CD4-positive, alpha-beta T cell treated with Interleukin-4 for 4 hours (primary cell): Measurements from ENCODE around the gene IL22RA2.

Source experiments
- DNase-seq: peaks from one replicate; pipeline ENCODE4 v3.0.0-alpha.2; 2020

Gene IL22RA2

GRCh38 chr6:137193256-137194070, 20.0 kb upstream of the IL22RA2 start:
- no peak for DNase-seq

- no peak for DNase-seq
Measured at GRCh38 chr6:137192821-137193220, 19.4 kb upstream of the IL22RA2 start.

- DNase-seq, result no peak
Measured at GRCh38 chr6:137191670-137192069, 18.2 kb upstream of the IL22RA2 start.

GRCh38 chr6:137191236-137191635, 17.8 kb upstream of the IL22RA2 start:
- DNase-seq, result no peak

GRCh38 chr6:137190583-137191094, 17.2 kb upstream of the IL22RA2 start:
- DNase-seq, result no peak

GRCh38 chr6:137188855-137189254, 15.4 kb upstream of the IL22RA2 start:
- DNase-seq, result no peak

GRCh38 chr6:137185290-137185689, 11.8 kb upstream of the IL22RA2 start:
- DNase-seq, result no peak

- DNase-seq, result no peak
Measured at GRCh38 chr6:137182654-137183073, 9.2 kb upstream of the IL22RA2 start.

- DNase-seq, result no peak
Measured at GRCh38 chr6:137181891-137182653, 8.6 kb upstream of the IL22RA2 start.

GRCh38 chr6:137177611-137178010, 4.2 kb upstream of the IL22RA2 start:
- DNase-seq, result no peak

- no peak for DNase-seq
Measured at GRCh38 chr6:137176729-137177128, 3.3 kb upstream of the IL22RA2 start.

- no peak for DNase-seq
Measured at GRCh38 chr6:137175868-137176245, 2.4 kb upstream of the IL22RA2 start.

GRCh38 chr6:137175157-137175867, 1.9 kb upstream of the IL22RA2 start:
- DNase-seq, result no peak

GRCh38 chr6:137172734-137173431, 561 bp downstream of the IL22RA2 start:
- no peak for DNase-seq

- DNase-seq, result no peak
Measured at GRCh38 chr6:137171824-137172733, 1.4 kb downstream of the IL22RA2 start.

- DNase-seq, result no peak
Measured at GRCh38 chr6:137171053-137171374, 2.4 kb downstream of the IL22RA2 start.

- DNase-seq, result no peak
Measured at GRCh38 chr6:137170266-137171052, 3.0 kb downstream of the IL22RA2 start.

- no peak for DNase-seq
Measured at GRCh38 chr6:137167702-137168377, 5.6 kb downstream of the IL22RA2 start.

- no peak for DNase-seq
Measured at GRCh38 chr6:137166247-137167098, 7.0 kb downstream of the IL22RA2 start.
